ENCODE measurements around the gene SND1. TPM values are rescaled to one million over a fixed set of nuclear protein-coding genes. Genes with fewer than 3 reads are reported as not detected.

SND1 gene
- total and polyA plus RNA-seq, 4 donors: 59.4 to 214 (median 84.1) TPM

- Histone ChIP-seq H3K9me3 (ENCODE audit: control insufficient read depth in 4 of 4, low read length in 3 of 4) (no peaks in the 10 kb centered on the region), H3K4me1 (ENCODE audit: control insufficient read depth in 4 of 4, insufficient read depth in 4 of 4, low read length in 3 of 4) (peaks cover 6 to 21% (median 15%) of the 10 kb centered on the region in 4 donors), H3K36me3 (ENCODE audit: control insufficient read depth in 4 of 4, insufficient read depth in 3 of 4, low read depth in 1 of 4, low read length in 3 of 4) (peaks cover 0 to 6% (median 0%) of the 10 kb centered on the region in 4 donors), H3K4me3 (ENCODE audit: low read depth in 1 of 3, low read length in 3 of 3) (no peak overlapping the region), H3K27me3 (ENCODE audit: control insufficient read depth in 4 of 4, insufficient read depth in 4 of 4, low read length in 3 of 4) (no peaks in the 10 kb centered on the region), H3K27ac (ENCODE audit: low read depth in 1 of 2, low read length in 2 of 2) (no peak overlapping the region), H3K9ac (ENCODE audit: low read depth in 1 of 2, low read length in 2 of 2) (no peak overlapping the region)
- WGBS: 90% methylated on average over 2 of the region's 2 CpGs
- TF ChIP-seq SP1 (IDR thresholded peaks at IDR 0.05) (no peak), HNF4A (conservative IDR thresholded peaks at IDR 0.05) (no peak), EGR1 (IDR thresholded peaks at IDR 0.05; ENCODE audit: low read depth in 2 of 2) (no peak), JUND (IDR thresholded peaks at IDR 0.05) (no peak), GABPA (IDR thresholded peaks at IDR 0.05 in 1 of 2, conservative IDR thresholded peaks at IDR 0.05 in 1 of 2) (no peak), FOXA1 (IDR thresholded peaks at IDR 0.05) (no peak), MAX (IDR thresholded peaks at IDR 0.05) (no peak), CTCF (IDR thresholded peaks at IDR 0.05; ENCODE audit: low read depth, low read length, missing input control) (no peak), NR2F2 (IDR thresholded peaks at IDR 0.05) (no peak), ATF3 (IDR thresholded peaks at IDR 0.05) (no peak), RXRA (IDR thresholded peaks at IDR 0.05) (no peak), HNF4G (IDR thresholded peaks at IDR 0.05) (no peak), FOXA2 (IDR thresholded peaks at IDR 0.05) (no peak), TAF1 (conservative IDR thresholded peaks at IDR 0.05) (no peak)
- TF ChIP-seq, protein P1, sequence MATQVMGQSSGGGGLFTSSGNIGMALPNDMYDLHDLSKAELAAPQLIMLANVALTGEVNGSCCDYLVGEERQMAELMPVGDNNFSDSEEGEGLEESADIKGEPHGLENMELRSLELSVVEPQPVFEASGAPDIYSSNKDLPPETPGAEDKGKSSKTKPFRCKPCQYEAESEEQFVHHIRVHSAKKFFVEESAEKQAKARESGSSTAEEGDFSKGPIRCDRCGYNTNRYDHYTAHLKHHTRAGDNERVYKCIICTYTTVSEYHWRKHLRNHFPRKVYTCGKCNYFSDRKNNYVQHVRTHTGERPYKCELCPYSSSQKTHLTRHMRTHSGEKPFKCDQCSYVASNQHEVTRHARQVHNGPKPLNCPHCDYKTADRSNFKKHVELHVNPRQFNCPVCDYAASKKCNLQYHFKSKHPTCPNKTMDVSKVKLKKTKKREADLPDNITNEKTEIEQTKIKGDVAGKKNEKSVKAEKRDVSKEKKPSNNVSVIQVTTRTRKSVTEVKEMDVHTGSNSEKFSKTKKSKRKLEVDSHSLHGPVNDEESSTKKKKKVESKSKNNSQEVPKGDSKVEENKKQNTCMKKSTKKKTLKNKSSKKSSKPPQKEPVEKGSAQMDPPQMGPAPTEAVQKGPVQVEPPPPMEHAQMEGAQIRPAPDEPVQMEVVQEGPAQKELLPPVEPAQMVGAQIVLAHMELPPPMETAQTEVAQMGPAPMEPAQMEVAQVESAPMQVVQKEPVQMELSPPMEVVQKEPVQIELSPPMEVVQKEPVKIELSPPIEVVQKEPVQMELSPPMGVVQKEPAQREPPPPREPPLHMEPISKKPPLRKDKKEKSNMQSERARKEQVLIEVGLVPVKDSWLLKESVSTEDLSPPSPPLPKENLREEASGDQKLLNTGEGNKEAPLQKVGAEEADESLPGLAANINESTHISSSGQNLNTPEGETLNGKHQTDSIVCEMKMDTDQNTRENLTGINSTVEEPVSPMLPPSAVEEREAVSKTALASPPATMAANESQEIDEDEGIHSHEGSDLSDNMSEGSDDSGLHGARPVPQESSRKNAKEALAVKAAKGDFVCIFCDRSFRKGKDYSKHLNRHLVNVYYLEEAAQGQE (IDR thresholded peaks at IDR 0.05): no peak
- no peak for DNase-seq (ENCODE audit: low spot score)
These were observed 253.7 kb downstream of the SND1 start for GRCh38 chr7:127905491-127906330.

Measured in liver (tissue), 9 donors.